Cardiac fibroblast (primary cell): ENCODE measurements around the gene AGBL4.

Experiments used
- DNase-seq, 2 donors: peaks; one replicate each; pipeline versions ENCODE4 v3.0.0 to v3.0.0-alpha.2; 2010; ENCODE audit warnings: low read depth in 2 of 2
- H3K4me3 ChIP-seq, 2 donors: replicated peaks in 1 of 2; 1 replicate in 1 of 2; 2 replicates in 1 of 2; pipeline ENCODE4 v1.5.1; 2011; ENCODE audit warnings: low read depth in 2 of 2, low read length in 2 of 2, mild to moderate bottlenecking in 2 of 2, moderate library complexity in 1 of 2
- TF ChIP-seq, protein P1 (sequence below): IDR thresholded peaks from one replicate; pipeline ENCODE4 v1.5.1; 2011; ENCODE audit warnings: low read depth, mild to moderate bottlenecking, low read length, inconsistent platforms

Gene AGBL4

DNA sequence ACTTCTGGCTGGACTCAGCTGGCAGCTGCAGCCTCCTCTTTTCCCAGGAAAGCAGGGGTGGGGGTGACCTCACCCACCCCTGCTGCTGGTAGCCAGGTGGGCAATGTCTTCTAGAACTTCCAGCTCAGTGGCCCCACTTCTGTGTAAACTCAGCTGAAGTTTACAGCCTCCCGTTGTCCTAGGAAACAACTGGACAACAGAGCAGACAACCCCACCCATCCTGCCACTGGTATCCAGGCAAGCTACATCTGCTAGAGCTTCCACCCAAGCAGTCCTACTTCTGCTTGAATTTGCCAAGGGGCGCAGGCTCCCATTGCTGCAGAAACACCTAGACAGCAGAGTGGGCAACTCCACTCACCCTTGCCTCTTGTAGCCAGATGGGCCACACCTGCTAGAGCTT, 937.4 kb downstream of the AGBL4 start:
- TF ChIP-seq, protein P1, sequence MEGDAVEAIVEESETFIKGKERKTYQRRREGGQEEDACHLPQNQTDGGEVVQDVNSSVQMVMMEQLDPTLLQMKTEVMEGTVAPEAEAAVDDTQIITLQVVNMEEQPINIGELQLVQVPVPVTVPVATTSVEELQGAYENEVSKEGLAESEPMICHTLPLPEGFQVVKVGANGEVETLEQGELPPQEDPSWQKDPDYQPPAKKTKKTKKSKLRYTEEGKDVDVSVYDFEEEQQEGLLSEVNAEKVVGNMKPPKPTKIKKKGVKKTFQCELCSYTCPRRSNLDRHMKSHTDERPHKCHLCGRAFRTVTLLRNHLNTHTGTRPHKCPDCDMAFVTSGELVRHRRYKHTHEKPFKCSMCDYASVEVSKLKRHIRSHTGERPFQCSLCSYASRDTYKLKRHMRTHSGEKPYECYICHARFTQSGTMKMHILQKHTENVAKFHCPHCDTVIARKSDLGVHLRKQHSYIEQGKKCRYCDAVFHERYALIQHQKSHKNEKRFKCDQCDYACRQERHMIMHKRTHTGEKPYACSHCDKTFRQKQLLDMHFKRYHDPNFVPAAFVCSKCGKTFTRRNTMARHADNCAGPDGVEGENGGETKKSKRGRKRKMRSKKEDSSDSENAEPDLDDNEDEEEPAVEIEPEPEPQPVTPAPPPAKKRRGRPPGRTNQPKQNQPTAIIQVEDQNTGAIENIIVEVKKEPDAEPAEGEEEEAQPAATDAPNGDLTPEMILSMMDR = no peak
- no peak for DNase-seq
- H3K4me3 ChIP-seq = no peak overlapping the region

DNA sequence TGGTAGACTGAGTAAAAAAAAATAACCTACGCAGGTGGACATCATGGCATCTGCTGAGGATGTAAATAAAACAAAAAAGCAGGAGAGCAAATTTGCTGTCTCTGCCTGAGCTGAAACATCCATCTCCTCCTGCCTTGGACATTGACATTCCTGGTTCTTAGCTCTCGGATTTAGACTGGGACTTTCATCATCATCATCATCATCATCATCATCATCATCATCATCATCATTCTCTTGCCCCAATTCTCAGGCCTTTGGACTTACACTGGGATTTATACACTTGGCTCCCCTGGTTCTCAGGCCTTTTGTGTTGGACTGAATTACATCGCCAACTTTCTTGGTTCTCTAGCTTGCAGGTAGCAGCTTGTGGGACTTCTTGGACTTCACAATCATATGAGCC, 938.7 kb downstream of the AGBL4 start:
- H3K4me3 ChIP-seq = no peak overlapping the region
- TF ChIP-seq, protein P1 = no peak
- no peak for DNase-seq

DNA sequence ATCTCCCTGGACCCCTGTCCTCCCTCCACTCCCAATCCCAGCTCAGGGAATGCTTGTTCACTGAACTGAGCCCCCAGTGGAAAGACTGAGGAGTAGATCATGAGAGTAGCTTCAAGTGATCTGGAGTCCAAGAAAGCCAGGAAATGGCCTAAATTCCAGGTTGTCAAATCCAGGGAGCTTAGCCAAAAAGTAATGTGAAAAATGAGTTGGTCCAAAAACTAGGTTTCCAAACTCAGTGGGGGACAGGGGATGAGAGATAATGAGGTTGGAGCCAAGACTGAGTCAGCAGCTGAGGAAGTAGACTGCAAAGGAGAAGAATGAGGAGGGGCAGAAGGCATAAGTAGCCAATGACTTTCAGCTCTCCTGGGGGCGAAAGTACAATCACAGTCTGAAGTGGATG, 963.0 kb downstream of the AGBL4 start:
- peak in 1 of 2 donors; percentile 70 for DNase-seq
- no peak overlapping the region for H3K4me3 ChIP-seq
- TF ChIP-seq, protein P1 = no peak

DNA sequence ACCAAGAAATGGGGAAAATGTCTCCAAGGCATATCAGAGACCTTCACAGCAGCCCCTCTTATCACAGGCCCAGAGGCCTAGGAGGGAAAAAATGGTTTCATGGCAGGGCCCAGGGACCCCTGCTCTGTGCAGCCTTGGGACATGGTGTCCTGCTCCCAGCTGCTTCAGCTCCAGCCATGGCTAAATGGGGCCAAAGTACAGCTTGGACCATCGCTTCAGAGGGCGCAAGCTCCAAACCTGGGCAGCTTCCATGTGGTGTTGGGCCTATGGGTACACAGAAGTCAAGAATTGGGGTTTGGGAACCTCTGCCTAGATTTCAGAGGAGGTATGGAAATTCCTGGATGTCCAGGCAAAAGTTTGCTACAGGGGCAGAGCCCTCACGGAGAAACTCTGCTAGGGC, 964.7 kb downstream of the AGBL4 start:
- no peak for DNase-seq
- TF ChIP-seq, protein P1 = no peak
- H3K4me3 ChIP-seq = no peak overlapping the region

DNA sequence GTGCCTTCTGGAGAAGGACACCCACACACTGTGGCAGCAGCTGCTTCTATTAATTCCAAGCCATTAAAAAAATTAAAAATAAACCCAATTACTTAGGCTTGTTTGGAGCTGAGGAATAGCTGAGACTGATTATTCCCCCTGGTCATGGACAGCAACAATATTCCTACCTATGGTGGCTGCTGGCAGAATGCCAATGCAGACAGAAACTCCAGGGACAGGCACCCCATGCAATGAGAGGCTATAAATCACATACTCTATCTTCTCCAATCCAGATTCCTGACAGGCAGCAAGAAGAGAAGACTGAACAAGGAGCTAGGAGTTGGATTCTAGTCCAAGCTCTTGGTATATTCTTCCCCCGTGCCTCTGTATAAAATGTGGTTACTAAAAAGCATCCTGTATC, 971.7 kb downstream of the AGBL4 start:
- TF ChIP-seq, protein P1 = no peak
- no peak overlapping the region for H3K4me3 ChIP-seq
- no peak for DNase-seq

DNA sequence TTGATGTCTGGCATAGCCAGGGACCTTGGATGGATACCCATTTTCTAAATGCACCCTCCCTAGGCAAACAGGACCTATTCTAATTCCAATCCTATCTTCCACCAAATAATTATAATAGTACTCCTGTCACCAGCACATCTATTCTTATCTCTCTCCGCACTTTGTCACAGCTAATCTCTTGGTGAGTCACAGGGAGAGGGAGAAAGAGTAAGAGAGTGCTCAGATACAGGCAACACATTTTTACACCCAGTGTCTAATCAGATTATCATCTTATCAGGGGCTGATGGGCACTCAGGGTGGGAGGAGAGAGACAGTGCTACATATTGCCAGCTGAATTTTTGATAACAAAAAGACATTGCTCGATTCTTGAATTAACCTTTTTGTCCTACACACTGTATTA, 972.1 kb downstream of the AGBL4 start:
- TF ChIP-seq, protein P1 = no peak
- H3K4me3 ChIP-seq = no peak overlapping the region
- no peak for DNase-seq

DNA sequence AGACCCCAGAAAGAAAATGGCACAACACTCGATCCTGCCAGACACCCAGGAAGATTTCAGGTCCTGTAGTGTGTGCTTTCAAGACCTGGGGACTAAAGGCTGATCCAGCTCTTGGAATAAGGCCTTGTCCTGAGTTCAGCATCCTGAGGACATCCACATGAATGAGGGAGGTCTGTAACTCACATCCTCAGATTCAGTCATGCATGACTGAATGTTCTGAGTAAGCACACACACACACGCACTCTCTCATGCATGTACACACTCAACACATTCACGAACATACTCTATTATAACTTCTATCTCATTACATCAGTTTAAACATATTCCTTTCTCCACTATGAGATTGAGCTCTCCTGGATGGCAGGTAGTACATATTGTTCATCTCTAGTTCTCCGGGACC, 973.7 kb downstream of the AGBL4 start:
- no peak overlapping the region for H3K4me3 ChIP-seq
- TF ChIP-seq, protein P1 = no peak
- DNase-seq = no peak
